UCSD-AML1 (cell line): Measurements from ENCODE around the gene ENPP6.
"Not testable (repeated sequence)": the region's sequence is repeated elsewhere in the genome, so short reads cannot be mapped to it uniquely, and the experiment has no call there.

Experiments
- DNase-seq: peaks from one replicate; lab custom pipeline; 2025; ENCODE audit not compliant: unreplicated experiment; lab: John Stamatoyannopoulos, UW

Gene ENPP6

GRCh38 chr4:184237612-184238011 is 19.9 kb upstream of the ENPP6 start:
- no peak for DNase-seq

DNA sequence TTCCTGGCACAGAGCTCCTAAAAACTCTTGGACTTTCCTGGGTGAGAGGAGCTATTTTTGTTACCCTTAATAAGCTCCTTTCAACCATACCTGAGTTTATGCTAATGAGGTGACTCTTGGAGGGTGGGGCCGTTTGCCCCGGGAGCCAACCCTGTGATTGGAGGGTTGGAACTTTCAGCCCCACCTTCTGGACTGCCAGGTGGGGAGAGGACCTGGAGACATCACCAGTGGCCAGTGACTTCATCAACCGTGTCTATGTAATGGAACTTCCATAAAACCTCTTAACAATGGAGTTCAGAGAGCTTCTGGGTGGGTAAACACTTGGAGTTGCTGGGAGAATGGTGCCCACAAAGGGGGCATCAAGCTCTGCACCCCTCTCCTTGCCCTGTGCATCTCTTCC is 17.9 kb upstream of the ENPP6 start:
- DNase-seq = no peak

GRCh38 chr4:184234155-184234554 is 16.5 kb upstream of the ENPP6 start:
- no peak for DNase-seq

- DNase-seq = no peak
Measured at GRCh38 chr4:184232975-184233374, 15.3 kb upstream of the ENPP6 start.

DNA sequence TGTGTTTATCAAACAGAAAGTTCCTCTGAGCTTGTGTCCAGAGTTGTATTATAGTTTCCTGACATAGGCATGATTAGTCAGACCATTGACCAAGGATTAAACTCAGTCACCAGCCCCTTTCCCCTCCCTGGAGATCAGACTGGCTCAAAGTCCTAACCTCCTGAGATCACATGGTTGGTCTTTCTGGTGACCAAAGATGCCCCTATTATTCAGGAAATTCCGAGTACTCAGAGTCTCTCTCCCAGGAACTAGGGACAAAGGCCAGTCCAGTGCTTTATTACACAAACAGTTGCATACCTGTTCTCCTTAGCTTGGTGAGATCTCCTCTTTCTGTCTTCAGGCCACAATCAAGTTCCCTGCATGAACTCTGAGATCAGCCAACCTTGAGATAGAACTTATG is 14.5 kb upstream of the ENPP6 start:
- no peak for DNase-seq

DNA sequence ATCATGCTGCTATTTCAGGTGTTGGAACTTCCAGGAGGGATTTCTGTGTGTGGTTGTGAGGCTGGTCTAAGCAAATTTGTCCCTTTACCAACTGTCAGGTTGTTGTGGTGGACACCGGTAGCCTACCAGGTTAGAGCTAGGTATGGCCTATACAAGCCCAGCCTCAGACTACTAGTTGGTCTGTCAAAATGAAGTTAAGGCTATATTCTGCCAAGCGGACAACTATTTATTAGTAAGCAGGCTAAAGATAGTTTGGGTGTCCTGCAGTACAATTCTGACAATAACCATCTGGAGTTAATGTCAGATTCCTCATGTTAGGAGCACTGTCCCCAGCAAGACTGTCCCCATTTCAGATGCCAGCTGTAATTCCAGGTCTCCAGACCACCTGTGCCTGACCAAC is 13.9 kb upstream of the ENPP6 start:
- DNase-seq = no peak

- DNase-seq = no peak
Measured at GRCh38 chr4:184228056-184228705, 10.5 kb upstream of the ENPP6 start.

DNA sequence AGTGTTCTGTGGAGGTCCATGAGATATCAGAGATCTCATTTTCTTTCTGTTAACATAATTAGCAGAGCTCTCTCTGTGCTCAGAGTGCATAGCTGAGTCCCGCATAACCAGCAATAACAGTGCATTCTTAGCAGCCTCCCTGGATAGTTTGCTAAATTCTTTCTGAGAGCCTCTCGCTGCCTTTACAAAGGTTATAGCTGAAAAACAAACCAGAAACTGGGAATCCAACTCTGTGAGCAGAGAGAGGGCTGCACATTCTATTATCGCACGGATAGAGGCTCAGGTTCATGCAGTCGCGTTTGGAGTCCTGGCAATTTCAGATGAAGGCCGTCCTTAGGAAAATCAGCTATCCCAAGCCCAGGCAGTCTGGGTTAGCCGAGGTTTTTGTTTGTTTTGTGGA is 1.2 kb downstream of the ENPP6 start:
- no peak for DNase-seq

DNA sequence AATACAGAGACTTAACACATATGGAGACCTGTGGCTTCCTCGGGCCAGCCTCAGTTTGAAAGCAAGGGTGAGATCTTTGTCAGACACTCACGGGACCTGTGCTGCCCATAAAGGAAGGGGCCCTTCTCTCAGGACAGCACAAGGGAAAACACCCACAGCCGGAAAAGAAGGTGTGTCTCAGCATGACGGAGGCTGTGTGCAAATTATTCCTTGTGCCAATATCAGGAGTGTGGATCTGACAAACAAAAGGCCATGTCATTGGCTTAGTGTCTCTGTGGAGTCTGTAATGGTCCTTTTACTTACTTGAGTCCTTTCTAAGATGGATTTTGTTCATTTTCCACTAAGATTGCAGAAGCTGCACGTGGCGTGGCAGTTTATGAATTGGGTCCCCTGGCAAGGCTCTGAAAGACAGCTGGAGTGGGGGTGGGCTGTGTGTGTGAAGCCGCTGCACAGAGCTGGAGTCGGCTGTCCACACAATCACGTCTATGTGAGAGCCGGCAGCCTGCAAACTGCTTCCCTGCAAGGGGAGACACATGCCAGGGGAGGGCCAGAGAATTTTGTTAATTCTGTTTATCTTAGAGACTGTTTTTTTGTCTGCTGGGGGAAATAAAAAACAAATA is 1.9 kb downstream of the ENPP6 start:
- no peak for DNase-seq

DNA sequence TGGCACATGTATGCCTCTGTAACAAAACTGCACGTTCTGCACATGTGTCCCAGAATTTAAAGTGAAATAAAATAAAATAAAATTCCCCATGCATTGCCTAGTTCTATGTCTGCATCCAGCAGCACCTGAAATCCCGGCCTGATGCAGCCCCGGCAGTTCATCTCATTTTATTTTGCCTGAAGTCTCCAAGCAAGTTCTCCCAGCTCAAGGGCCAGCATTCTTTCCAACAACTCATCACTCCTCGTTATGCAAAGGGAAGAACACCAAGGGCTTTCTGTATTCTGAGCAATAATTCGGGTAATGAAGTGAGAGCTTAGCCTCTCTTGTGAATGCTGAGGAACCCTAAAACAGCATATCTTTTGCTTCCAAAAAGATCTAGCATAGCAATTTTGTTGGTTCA is 2.7 kb downstream of the ENPP6 start:
- DNase-seq = no peak

DNA sequence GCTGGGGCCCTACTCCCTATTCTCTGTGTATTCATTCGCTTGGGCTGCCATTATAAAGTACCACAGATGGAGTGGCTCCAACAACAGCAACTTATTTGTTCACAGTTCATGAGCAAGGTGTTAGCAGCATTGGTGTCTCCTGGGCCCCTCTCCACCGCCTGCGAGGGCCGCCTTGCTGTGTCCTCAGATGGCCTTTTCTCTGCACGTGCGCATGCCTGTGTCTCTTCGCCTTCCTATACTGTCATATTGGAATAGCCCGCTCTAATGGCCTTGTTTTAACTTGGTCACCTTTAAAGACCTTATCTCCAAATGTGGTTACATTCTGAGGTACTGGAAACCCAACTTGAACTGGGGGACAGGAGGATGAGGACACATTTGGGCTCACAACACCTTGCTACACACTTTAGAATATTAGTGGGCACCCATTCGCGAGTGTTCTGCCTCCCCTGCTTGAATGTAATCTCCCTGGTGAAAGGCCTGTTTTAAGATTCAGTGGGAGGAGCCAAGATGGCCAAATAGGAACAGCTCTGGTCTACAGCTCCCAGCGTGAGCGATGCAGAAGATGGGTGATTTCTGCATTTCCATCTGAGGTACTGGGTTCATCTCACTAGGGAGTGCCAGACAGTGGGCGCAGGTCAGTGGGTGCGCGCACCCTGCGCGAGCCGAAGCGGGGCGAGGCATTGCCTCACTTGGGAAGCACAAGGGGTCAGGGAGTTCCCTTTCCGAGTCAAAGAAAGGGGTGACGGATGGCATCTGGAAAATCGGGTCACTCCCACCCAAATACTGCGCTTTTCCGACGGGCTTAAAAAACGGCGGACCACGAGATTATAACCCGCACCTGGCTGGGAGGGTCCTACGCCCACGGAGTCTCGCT is 9.7 kb downstream of the ENPP6 start:
- not testable (repeated sequence) for DNase-seq

DNA sequence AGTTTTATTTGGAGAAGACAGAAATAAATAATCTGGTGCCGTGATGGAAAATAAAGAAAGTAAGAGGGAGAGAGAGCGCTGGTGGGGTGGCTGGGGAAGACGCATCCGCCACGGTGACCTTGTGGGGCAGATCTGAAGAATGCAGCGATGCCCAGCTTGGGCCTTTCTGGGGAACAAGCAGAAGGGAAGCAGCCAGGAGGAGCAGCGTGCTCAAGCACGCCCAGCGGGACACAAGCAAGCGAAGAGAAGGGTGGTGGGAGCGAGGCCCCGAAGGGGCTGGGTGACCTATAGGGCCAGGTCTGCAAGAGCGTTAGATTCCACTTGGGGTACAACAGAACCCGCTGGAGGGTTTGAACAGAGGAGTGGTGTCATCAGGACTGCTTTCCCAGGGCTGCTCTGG is 12.4 kb downstream of the ENPP6 start:
- no peak for DNase-seq

DNA sequence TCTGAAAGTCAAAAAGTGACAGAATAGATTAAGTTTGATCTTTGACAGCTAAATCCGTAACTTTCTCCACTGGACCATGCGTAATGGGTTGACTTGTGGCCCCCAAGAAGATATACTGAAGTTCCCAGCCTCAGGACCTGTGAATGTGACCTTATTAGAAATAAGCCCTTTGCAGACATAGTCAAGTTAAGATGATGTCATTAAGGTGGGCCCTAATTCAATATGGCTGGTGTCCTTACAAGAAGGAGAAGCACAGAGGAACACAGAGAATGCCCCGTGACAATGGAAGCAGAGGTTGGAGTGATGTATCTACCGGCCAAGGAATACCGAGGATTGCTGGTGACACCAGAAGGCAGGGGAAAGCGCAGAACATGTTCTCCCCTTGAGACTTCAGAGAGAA is 14.4 kb downstream of the ENPP6 start:
- no peak for DNase-seq

DNA sequence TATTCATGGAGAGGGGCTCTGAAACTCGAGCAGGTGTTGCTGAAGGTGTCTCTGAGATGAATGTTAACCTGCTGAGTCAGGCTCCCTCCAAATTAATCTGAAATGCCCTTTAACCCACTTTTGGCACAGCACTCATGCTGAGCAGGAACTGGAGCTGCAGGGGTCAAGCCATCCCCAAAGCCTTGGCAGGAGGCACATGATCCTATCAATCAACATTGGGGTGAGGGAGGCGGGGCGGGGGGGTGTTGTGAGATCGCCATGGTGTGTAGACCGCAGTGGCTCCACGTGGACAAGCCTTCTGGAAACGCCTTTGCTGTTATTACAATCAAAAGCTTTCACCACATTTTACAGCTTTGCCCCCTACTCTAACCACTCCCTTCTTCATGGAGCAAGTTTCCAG is 16.5 kb downstream of the ENPP6 start:
- no peak for DNase-seq

- no peak for DNase-seq
Measured at GRCh38 chr4:184200296-184200695, 17.4 kb downstream of the ENPP6 start.

DNA sequence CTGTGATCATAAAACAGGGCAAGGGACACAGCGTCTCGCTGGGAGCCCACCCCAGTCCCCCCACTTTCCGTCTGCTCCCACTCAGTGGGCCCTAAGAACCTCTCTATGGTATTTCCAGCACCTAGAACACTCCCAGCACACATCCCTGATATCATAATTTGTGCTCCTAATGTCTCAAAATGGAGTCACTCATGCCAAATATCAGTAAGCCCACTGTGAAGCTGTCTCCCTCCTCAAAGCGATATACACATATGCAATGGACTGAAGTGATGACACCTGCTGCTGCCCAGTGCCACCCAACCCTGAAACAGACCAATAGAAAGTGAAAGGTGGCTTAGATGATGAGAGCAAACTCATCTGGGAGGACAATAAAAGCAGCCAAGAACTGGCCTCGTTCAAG is 17.9 kb downstream of the ENPP6 start:
- no peak for DNase-seq

GRCh38 chr4:184198190-184198589 is 19.5 kb downstream of the ENPP6 start:
- DNase-seq = no peak

GRCh38 chr4:184197536-184198082 is 20.1 kb downstream of the ENPP6 start:
- no peak for DNase-seq

DNA sequence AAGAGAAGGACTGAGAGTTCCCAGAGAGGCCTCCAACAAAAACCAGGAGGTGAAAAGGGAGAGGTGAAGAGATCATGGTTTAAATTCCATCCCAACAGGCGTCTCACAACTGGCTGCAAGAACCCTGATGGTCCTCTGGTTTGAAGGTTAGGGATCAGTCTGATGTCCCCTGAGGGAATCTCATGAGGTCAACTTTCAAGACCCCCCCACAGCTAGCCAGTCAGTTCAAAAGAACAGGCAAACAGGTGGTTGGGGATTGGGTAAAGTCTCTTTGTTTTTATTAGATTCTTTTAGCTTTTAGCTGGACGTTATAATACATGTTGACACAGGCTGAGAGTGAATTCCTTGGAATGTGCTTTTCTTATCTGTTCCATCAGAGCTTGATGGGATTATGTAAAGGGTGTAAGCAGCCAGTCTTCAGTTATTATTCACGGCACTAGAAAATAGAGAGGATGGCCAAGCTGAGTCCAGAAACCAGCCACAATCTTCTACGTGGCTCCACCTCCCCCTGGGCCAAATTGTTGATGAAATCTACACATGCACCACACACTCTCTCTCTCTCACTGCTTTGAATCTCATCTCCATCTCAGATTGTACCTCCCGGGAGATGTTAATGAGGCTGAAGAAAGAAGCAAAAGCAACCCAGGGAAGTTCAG is 20.8 kb downstream of the ENPP6 start:
- DNase-seq = no peak

GRCh38 chr4:184193556-184194525 is 23.8 kb downstream of the ENPP6 start:
- no peak for DNase-seq
